ENCODE data around the gene GLI1.

Gene GLI1

DNA sequence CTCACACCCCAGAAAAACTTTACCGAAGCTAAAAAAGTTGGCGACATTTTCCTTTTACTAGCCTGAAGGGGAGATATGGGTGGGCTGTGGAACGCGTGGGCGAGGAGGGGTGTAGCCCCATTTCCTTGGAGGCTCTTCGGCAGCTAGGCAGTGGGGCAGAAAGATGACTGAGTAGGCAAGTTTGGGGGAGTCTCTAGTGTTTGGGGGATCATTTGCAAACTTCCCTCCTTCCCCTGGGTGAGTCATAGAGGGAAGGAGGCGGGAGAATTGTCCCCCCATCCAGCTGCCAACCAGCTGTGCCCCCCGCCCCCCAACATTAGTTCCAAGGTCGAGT, 2.3 kb downstream of the GLI1 start:
- DNase-seq, result no peak

- DNase-seq, result peak; percentile 68
These were observed 2.8 kb downstream of the GLI1 start for GRCh38 chr12:57462251-57462911.

DNA sequence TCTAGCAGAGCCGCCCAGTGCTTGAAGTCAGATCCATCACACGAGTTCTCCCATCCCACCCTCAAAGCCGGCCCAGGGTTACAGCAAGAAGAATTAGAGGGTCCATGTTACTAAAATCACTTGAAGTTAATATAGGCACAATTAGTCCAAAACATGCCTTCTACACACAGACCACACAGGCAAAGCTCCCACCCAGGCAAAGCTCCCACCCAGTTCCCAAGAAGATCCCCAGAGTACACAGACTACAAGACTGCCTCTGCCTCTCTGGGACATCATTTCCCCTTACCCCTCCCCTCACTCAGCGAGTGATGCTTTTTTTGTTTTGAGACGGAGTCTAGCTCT, 3.3 kb downstream of the GLI1 start:
- DNase-seq, result no peak

GRCh38 chr12:57464569-57464968, 5.0 kb downstream of the GLI1 start:
- DNase-seq, result no peak

- no peak for DNase-seq
These were observed 5.6 kb downstream of the GLI1 start for GRCh38 chr12:57465030-57465746.

DNA sequence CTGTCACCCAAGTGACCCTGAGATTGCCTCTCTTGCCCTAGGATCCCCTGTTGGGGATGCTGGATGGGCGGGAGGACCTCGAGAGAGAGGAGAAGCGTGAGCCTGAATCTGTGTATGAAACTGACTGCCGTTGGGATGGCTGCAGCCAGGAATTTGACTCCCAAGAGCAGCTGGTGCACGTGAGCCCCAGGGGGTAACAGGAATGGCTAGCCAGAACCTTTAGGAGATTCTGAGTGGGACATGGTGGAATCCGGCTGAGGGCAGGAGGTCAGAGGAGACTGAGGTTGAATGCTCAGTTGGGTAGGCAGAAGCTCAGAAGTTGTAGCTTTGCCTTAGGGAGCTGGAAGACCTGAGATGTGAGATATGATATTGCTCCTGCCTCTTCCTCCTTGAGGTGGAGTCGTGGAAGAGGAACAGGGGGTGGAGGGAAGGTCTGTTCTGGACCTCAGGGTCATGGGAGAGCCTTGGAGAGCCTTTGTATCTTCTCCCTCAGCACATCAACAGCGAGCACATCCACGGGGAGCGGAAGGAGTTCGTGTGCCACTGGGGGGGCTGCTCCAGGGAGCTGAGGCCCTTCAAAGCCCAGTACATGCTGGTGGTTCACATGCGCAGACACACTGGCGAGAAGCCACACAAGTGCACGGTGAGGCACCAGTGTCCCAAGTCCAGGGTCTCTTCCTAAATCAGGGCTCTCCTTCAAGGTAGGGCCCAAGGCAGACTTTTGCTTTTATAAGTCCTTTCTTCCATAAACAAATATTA, 6.3 kb downstream of the GLI1 start:
- no peak for DNase-seq

DNA sequence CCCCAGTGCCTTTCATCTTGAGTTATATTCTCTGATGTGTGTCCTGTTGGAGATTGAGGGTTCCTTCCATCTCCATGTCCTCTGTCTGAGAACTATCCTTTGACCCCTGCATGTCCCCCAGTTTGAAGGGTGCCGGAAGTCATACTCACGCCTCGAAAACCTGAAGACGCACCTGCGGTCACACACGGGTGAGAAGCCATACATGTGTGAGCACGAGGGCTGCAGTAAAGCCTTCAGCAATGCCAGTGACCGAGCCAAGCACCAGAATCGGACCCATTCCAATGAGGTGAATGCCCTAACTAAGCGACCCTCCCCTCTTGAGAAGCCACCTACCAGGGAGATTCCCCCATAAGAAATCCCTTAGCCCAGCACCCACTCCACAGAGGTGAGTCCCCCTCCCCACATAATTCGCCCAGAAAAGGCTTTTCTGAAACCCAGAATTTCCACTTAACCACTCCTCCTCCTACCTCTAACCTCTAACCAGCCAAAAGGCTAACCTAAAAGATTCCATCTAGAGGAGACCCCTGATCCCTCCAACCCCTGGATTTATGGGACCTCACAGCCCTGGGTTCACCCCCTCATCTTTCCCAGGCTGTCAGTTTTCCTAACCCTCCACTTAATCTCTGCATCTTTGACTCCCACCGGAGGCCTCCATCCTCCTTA, 7.8 kb downstream of the GLI1 start:
- DNase-seq, result no peak

- no peak for DNase-seq
These were observed 8.3 kb downstream of the GLI1 start for GRCh38 chr12:57467915-57468314.

DNA sequence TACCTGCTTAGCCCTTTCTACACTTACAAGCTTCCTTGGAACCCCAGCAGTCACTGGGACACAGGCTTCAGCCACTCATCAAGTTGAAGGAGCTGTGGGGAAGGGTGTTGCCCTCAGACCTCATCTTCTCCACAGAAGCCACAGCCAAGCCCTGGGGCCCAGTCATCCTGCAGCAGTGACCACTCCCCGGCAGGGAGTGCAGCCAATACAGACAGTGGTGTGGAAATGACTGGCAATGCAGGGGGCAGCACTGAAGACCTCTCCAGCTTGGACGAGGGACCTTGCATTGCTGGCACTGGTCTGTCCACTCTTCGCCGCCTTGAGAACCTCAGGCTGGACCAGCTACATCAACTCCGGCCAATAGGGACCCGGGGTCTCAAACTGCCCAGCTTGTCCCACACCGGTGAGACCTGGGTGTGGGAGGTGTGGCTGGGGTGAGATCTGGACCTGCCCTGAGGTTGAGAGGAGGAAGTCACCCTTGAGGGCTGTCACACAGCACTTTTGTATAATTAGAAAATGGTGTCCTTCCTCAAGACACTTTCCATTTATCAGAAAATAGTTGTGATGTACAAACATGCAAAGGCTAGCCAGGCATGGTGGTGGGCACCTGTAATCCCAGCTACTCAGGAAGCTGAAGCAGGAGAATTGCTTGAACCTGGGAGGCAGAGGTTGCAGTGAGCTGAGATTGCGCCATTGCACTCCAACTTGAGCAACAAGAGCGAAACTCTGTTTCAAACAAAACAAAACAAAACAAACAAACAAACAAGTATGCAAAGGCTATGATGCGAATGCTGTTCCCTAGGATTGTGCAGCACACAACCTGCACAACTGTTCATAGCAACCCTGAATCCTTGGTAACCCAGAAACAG, 9.9 kb downstream of the GLI1 start:
- no peak for DNase-seq

- DNase-seq, result no peak
These were observed 10.8 kb downstream of the GLI1 start for GRCh38 chr12:57470286-57470969.

- no peak for DNase-seq
These were observed 11.5 kb downstream of the GLI1 start for GRCh38 chr12:57470970-57471656.

- DNase-seq, result no peak
These were observed 12.1 kb downstream of the GLI1 start for GRCh38 chr12:57471661-57472060.

DNA sequence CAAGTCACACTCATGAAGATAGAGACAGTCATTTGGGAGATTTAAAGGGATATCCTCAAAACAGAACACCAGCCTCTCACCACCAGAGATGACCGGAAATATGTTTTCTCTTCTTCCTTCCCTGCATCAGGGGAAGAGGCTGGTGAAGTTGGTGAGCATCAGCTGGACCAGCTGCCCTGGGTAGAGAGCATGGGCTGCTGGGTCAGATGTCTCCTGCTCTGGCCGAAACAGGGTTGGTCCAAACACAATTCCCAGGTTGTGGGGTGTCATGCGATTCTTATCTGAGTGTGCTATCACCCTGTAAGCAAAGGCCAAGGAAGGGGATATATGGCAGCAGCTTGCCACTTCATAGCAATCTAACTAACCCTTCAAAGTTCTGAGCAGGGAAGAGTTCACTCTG, 12.8 kb downstream of the GLI1 start:
- DNase-seq, result no peak

- DNase-seq, result no peak
These were observed 13.8 kb downstream of the GLI1 start for GRCh38 chr12:57473392-57473791.

- no peak for DNase-seq
These were observed 14.3 kb downstream of the GLI1 start for GRCh38 chr12:57473886-57474285.

DNA sequence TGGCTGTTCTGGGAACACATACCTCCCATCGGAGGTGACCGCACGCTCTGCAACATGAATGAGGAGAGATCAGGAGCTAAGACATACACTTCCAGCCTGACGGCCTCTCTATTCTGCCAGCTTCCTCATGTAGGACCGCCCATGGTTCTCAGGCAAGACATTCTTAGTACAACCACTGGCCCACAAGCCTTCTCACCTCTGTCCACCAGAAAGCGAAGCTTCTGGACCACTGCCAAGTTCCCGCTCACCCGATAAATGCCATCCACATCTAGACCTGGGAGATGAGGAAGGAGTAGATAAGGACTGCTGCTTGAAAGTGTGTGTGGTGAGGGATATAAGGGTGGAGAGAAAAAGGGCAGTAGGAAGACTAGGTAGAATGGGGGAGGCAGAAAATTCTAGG, 14.8 kb downstream of the GLI1 start:
- no peak for DNase-seq

GRCh38 chr12:57474862-57475261, 15.3 kb downstream of the GLI1 start:
- DNase-seq, result no peak

DNA sequence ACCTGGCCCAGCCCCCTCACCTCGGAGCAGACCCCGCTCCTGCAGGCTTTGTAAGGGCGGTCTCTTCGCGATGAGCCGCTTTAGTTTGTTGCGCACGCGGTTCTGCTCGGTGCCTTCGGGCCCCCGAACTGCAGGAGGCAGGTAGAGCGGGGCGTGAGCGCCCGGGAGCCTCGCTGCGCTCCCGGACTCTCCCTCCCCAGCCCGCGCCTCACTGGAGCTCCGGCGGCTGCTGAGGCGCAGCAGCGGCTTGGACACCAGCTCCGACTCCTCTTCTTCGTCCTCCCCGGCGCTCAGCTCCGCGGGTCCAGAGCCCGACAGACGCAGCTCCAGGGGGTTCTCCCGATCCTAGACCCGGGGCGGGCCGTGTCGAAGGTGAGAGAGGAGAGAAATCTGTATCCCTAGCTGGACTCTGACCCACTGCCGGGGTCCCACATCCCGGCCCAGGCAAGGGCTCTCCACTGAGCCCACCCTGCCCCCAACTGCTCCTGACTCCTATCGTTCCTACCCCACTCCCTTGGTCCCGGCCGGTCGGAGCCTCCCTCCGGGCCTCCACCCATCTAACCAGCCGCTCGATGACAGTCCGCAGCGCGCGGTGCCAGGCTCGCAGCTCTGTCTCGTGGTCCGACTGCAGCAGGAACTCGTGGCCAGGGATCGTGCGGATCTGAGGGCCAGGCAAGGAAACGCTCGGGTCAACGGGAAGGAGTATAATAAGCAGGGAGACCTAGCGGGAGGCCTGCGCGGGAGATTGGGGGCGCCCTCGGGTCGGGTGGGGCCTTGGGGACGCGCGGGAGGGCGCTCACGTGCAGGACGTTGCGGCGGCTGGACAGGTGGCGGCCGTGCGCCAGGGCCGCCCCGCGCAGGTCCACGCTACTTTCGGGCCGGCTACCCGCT, 15.9 kb downstream of the GLI1 start:
- DNase-seq, result no peak

- no peak for DNase-seq
These were observed 16.8 kb downstream of the GLI1 start for GRCh38 chr12:57476162-57476992.
